Measurements from ENCODE around the gene BTBD2. TPM values are rescaled to one million over a fixed set of nuclear protein-coding genes. Genes with fewer than 3 reads are reported as not detected.

BTBD2 gene
- total RNA-seq, 1 donor from 2014 or later, result 56.1 TPM

- intact Hi-C loops (cut with micrococcal nuclease), result loop anchor here (1.0 to 5.0 kb wide), 5 partner anchors 9 to 46 kb away; partner anchors contain the start of genes BTBD2, IZUMO4 and MOB3A
Measured at GRCh38 chr19:2050991-2051772, 35.7 kb upstream of the BTBD2 start, which contains the start of gene MKNK2. Gene MKNK2 (minus strand): TSS chr19:2051244. CDS start chr19:2050851, 393 bp downstream.

- intact Hi-C loops (cut with micrococcal nuclease), result loop anchor here (2.0 to 5.0 kb wide), 3 partner anchors 32 to 46 kb away; partner anchors contain the start of genes BTBD2, IZUMO4 and MOB3A
Measured at GRCh38 chr19:2050349-2050990, 35.0 kb upstream of the BTBD2 start.

- intact Hi-C loops (cut with micrococcal nuclease), result loop anchor here (2.0 to 5.0 kb wide), 3 partner anchors 33 to 47 kb away; partner anchors contain the start of genes BTBD2, IZUMO4 and MOB3A
Measured at GRCh38 chr19:2049741-2050348, 34.3 kb upstream of the BTBD2 start.

GRCh38 chr19:2048959-2049740, 33.6 kb upstream of the BTBD2 start:
- intact Hi-C loops (cut with micrococcal nuclease), result no loop called here

- intact Hi-C loops (cut with micrococcal nuclease), result no loop called here
Measured at GRCh38 chr19:2048104-2048958, 32.8 kb upstream of the BTBD2 start.

- intact Hi-C loops (cut with micrococcal nuclease), result no loop called here
Measured at GRCh38 chr19:2047449-2048103, 32.1 kb upstream of the BTBD2 start.

GRCh38 chr19:2047076-2047448, 31.5 kb upstream of the BTBD2 start:
- intact Hi-C loops (cut with micrococcal nuclease), result no loop called here

- intact Hi-C loops (cut with micrococcal nuclease), result no loop called here
Measured at GRCh38 chr19:2046046-2046907, 30.8 kb upstream of the BTBD2 start.

GRCh38 chr19:2045501-2046045, 30.1 kb upstream of the BTBD2 start:
- intact Hi-C loops (cut with micrococcal nuclease), result no loop called here

GRCh38 chr19:2044709-2045500, 29.4 kb upstream of the BTBD2 start:
- intact Hi-C loops (cut with micrococcal nuclease), result no loop called here

GRCh38 chr19:2043961-2044708, 28.6 kb upstream of the BTBD2 start:
- intact Hi-C loops (cut with micrococcal nuclease), result no loop called here

GRCh38 chr19:2043251-2043641, 27.7 kb upstream of the BTBD2 start:
- intact Hi-C loops (cut with micrococcal nuclease), result no loop called here

GRCh38 chr19:2042485-2043250, 27.2 kb upstream of the BTBD2 start:
- intact Hi-C loops (cut with micrococcal nuclease), result loop anchor here (1.0 kb wide), 3 partner anchors 9 to 54 kb away; partner anchors contain the start of genes IZUMO4, MKNK2 and MOB3A

- intact Hi-C loops (cut with micrococcal nuclease), result loop anchor here (1.0 kb wide), 3 partner anchors 9 to 54 kb away; partner anchors contain the start of genes IZUMO4, MKNK2 and MOB3A
Measured at GRCh38 chr19:2041683-2042484, 26.4 kb upstream of the BTBD2 start.

- intact Hi-C loops (cut with micrococcal nuclease), result no loop called here
Measured at GRCh38 chr19:2041433-2041682, 25.8 kb upstream of the BTBD2 start.

All from T-helper 2 cell treated with Interferon-gamma antibody and Interleukin-4, amounts not matched to agents 100 ng/mL and 5 ng/mL, for 36 hours (primary cell).